NT2/D1 (cell line): ENCODE measurements around the gene CTNNA3.
"Not testable (repeated sequence)": the region's sequence is repeated elsewhere in the genome, so short reads cannot be mapped to it uniquely, and the experiment has no call there.

Experiments used
- DNase-seq: peaks from one replicate; pipeline ENCODE4 v3.0.0-alpha.2; 2011; ENCODE audit warnings: low read depth, low spot score
- H3K27me3 ChIP-seq: 2 replicates; pipeline ENCODE4 v1.6.0; 2011; ENCODE audit warnings: mild to moderate bottlenecking; ENCODE audit not compliant: insufficient read length, insufficient read depth
- H3K36me3 ChIP-seq: 2 replicates; pipeline ENCODE4 v1.6.1; 2011; ENCODE audit warnings: mild to moderate bottlenecking, low read length, mixed read lengths; ENCODE audit not compliant: insufficient read depth, insufficient read length
- H3K4me1 ChIP-seq: 2 replicates; pipeline ENCODE4 v1.5.1; 2011; ENCODE audit not compliant: insufficient read depth, insufficient read length
- H3K4me3 ChIP-seq: 2 replicates; pipeline ENCODE4 v1.5.1; 2011; ENCODE audit warnings: low read depth; ENCODE audit not compliant: insufficient read length
- H3K9ac ChIP-seq: 2 replicates; pipeline ENCODE4 v1.6.0; 2011; ENCODE audit warnings: low read depth; ENCODE audit not compliant: insufficient read length
- H3K9me3 ChIP-seq: 2 replicates; pipeline ENCODE4 v1.5.1; 2011; ENCODE audit warnings: mild to moderate bottlenecking, low read length; ENCODE audit not compliant: insufficient read depth
- SUZ12 ChIP-seq: IDR thresholded peaks from 2 replicates; pipeline ENCODE4 v1.6.1; 2011; ENCODE audit not compliant: insufficient read length, insufficient read depth; ENCODE audit errors: extremely low read depth
- YY1 ChIP-seq: IDR thresholded peaks from 2 replicates; pipeline ENCODE4 v1.6.1; 2011; ENCODE audit not compliant: insufficient read length, insufficient read depth
- ZNF274 ChIP-seq: IDR thresholded peaks from 2 replicates; pipeline ENCODE4 v1.6.1; 2011; ENCODE audit warnings: mild to moderate bottlenecking, low read depth, low read length

The CTNNA3 gene

GRCh38 chr10:67473850-67474633 lies 222.0 kb downstream of the CTNNA3 start:
- H3K4me3 ChIP-seq: no peak overlapping the region

GRCh38 chr10:67471022-67471421 lies 225.0 kb downstream of the CTNNA3 start:
- H3K4me1 ChIP-seq: no peaks in the 10 kb centered on the region
- TF ChIP-seq ZNF274 (no peak), YY1 (no peak), SUZ12 (no peak)
- no peak for DNase-seq
- H3K27me3 ChIP-seq: no peaks in the 10 kb centered on the region
- no peaks in the 10 kb centered on the region for H3K9me3 ChIP-seq
- no peaks in the 10 kb centered on the region for H3K36me3 ChIP-seq
- H3K4me3 ChIP-seq: no peak overlapping the region
- H3K9ac ChIP-seq: no peak overlapping the region

More at GRCh38 chr10:67473850-67474633, 222.0 kb downstream of the CTNNA3 start:
- no peak for DNase-seq
- Histone ChIP-seq H3K9ac (no peak overlapping the region), H3K4me1 (no peaks in the 10 kb centered on the region), H3K27me3 (no peaks in the 10 kb centered on the region), H3K36me3 (no peaks in the 10 kb centered on the region), H3K9me3 (no peaks in the 10 kb centered on the region)
- no peak for TF ChIP-seq SUZ12
- TF ChIP-seq ZNF274: no peak
- TF ChIP-seq YY1: no peak

- H3K4me1 ChIP-seq: no peaks in the 10 kb centered on the region
- DNase-seq: no peak
- no peak overlapping the region for H3K4me3 ChIP-seq
- no peaks in the 10 kb centered on the region for H3K9me3 ChIP-seq
- no peaks in the 10 kb centered on the region for H3K27me3 ChIP-seq
- no peak overlapping the region for H3K9ac ChIP-seq
- no peaks in the 10 kb centered on the region for H3K36me3 ChIP-seq
- no peak for TF ChIP-seq YY1
- no peak for TF ChIP-seq SUZ12
- no peak for TF ChIP-seq ZNF274
Observed at GRCh38 chr10:67464278-67464677, 231.7 kb downstream of the CTNNA3 start.

- Histone ChIP-seq H3K9me3 (no peaks in the 10 kb centered on the region), H3K36me3 (no peaks in the 10 kb centered on the region), H3K9ac (no peak overlapping the region), H3K4me1 (no peaks in the 10 kb centered on the region), H3K27me3 (no peaks in the 10 kb centered on the region), H3K4me3 (no peak overlapping the region)
- no peak for TF ChIP-seq YY1
- no peak for TF ChIP-seq SUZ12
- TF ChIP-seq ZNF274: no peak
- no peak for DNase-seq
Observed at GRCh38 chr10:67452892-67453291, 243.1 kb downstream of the CTNNA3 start.

GRCh38 chr10:67438605-67439304 lies 257.2 kb downstream of the CTNNA3 start:
- Histone ChIP-seq H3K4me3 (no peak overlapping the region), H3K36me3 (no peaks in the 10 kb centered on the region), H3K9me3 (no peaks in the 10 kb centered on the region), H3K27me3 (no peaks in the 10 kb centered on the region), H3K4me1 (no peaks in the 10 kb centered on the region), H3K9ac (no peak overlapping the region)
- TF ChIP-seq ZNF274 (no peak), YY1 (no peak), SUZ12 (no peak)
- no peak for DNase-seq

GRCh38 chr10:67433276-67433675 lies 262.7 kb downstream of the CTNNA3 start:
- no peak for DNase-seq
- H3K36me3 ChIP-seq: no peaks in the 10 kb centered on the region
- no peaks in the 10 kb centered on the region for H3K9me3 ChIP-seq
- H3K4me1 ChIP-seq: no peaks in the 10 kb centered on the region
- TF ChIP-seq ZNF274 (no peak), SUZ12 (no peak), YY1 (no peak)
- no peaks in the 10 kb centered on the region for H3K27me3 ChIP-seq
- no peak overlapping the region for H3K4me3 ChIP-seq
- no peak overlapping the region for H3K9ac ChIP-seq

- TF ChIP-seq YY1 (no peak), SUZ12 (no peak), ZNF274 (no peak)
- Histone ChIP-seq H3K4me1 (no peaks in the 10 kb centered on the region), H3K9ac (no peak overlapping the region), H3K4me3 (no peak overlapping the region), H3K36me3 (no peaks in the 10 kb centered on the region), H3K27me3 (no peaks in the 10 kb centered on the region), H3K9me3 (peaks cover 6% of the 10 kb centered on the region; the same call in 1 of the 2 replicates)
- DNase-seq: no peak
Observed at GRCh38 chr10:67402620-67403019, 293.4 kb downstream of the CTNNA3 start.

GRCh38 chr10:67401711-67402110 lies 294.3 kb downstream of the CTNNA3 start:
- H3K4me1 ChIP-seq: no peaks in the 10 kb centered on the region
- H3K27me3 ChIP-seq: no peaks in the 10 kb centered on the region
- peak; percentile 40 for DNase-seq
- no peak overlapping the region for H3K9ac ChIP-seq
- peaks cover 11% of the 10 kb centered on the region; the same call in 1 of the 2 replicates for H3K9me3 ChIP-seq
- H3K4me3 ChIP-seq: no peak overlapping the region
- TF ChIP-seq YY1 (no peak), ZNF274 (no peak), SUZ12 (no peak)
- H3K36me3 ChIP-seq: no peaks in the 10 kb centered on the region

GRCh38 chr10:67386841-67387533 lies 309.0 kb downstream of the CTNNA3 start:
- not testable (repeated sequence) for H3K9ac ChIP-seq, H3K27me3 ChIP-seq, H3K4me1 ChIP-seq, H3K9me3 ChIP-seq, H3K36me3 ChIP-seq, DNase-seq
- H3K4me3 ChIP-seq: peak overlapping the region; percentile 19
